Stomach (tissue), 4 donors: ENCODE data around the gene RINT1.

Experiments used
- EP300 ChIP-seq: sonication (generic); formaldehyde crosslinking; IDR thresholded peaks from one replicate; pipeline ENCODE4 v1.6.1; 2017; ENCODE audit warnings: antibody characterized with exemption
- POLR2A ChIP-seq, 4 donors: fragments of 450-650 bp; IDR thresholded peaks; one replicate each; pipeline ENCODE4 v1.6.1; 2016; ENCODE audit warnings: antibody characterized with exemption in 4 of 4, control low read depth in 2 of 4, mild to moderate bottlenecking in 1 of 4, moderate library complexity in 1 of 4
- TF ChIP-seq, protein P1 (sequence below), 7 experiments: fragments of 450-650 bp in 4 of 7; fragments of 200-600 bp in 3 of 7; sonication (generic) in 3 of 7; IDR thresholded peaks; one replicate each; pipeline ENCODE4 v1.5.1; 2016 to 2019; ENCODE audit warnings: antibody characterized with exemption in 7 of 7, control low read depth in 2 of 7, mild to moderate bottlenecking in 1 of 7

DNA sequence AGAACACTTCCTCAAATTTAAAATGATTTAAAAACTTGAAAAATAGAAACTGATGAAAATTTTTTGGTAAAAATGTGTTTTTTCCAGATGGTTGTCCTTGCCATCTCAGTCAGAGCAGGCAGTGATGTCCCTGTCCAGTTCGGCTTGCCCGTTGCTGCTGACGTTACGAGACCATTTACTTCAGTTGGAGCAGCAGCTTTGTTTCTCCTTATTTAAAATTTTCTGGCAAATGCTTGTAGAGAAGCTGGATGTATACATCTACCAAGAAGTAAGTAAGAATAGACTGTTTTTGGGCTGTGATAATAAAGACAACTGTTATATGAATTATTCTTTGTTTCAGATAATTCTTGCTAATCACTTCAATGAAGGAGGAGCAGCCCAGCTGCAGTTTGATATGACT, 33.2 kb downstream of the RINT1 start:
- TF ChIP-seq, protein P1, sequence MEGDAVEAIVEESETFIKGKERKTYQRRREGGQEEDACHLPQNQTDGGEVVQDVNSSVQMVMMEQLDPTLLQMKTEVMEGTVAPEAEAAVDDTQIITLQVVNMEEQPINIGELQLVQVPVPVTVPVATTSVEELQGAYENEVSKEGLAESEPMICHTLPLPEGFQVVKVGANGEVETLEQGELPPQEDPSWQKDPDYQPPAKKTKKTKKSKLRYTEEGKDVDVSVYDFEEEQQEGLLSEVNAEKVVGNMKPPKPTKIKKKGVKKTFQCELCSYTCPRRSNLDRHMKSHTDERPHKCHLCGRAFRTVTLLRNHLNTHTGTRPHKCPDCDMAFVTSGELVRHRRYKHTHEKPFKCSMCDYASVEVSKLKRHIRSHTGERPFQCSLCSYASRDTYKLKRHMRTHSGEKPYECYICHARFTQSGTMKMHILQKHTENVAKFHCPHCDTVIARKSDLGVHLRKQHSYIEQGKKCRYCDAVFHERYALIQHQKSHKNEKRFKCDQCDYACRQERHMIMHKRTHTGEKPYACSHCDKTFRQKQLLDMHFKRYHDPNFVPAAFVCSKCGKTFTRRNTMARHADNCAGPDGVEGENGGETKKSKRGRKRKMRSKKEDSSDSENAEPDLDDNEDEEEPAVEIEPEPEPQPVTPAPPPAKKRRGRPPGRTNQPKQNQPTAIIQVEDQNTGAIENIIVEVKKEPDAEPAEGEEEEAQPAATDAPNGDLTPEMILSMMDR (IDR thresholded peaks at IDR 0.05): no peak
- TF ChIP-seq EP300 (no peak), POLR2A (IDR thresholded peaks at IDR 0.05) (no peak)
